Kidney (tissue), 14 donors: ENCODE results near the gene PPARA. TPM values are rescaled to one million over a fixed set of nuclear protein-coding genes. Genes with fewer than 3 reads are reported as not detected.

ENCODE experiments used
- DNase-seq, 5 donors: peaks; one replicate each; pipeline ENCODE4 v3.0.0-alpha.2; 2013 to 2020
- FAIRE-seq: peaks from 2 replicates; lab custom pipeline; 2012; peaks lifted over from hg19 to GRCh38; lab: Jason Lieb, UNC
- H3K27ac ChIP-seq, 2 donors: one replicate each; pipeline ENCODE4 v1.7.0; 2013; ENCODE audit warnings: low read depth in 2 of 2, low read length in 2 of 2, inconsistent platforms in 1 of 2
- H3K27me3 ChIP-seq: one replicate; pipeline ENCODE4 v1.7.1; 2013; ENCODE audit warnings: low read length, inconsistent platforms; ENCODE audit not compliant: control insufficient read depth, insufficient read depth
- H3K36me3 ChIP-seq, 3 donors: one replicate each; pipeline versions ENCODE4 v1.7.0 to v1.7.1; 2013; ENCODE audit warnings: low read length in 3 of 3, control low read depth in 1 of 3, inconsistent platforms in 1 of 3; ENCODE audit not compliant: insufficient read depth in 3 of 3, control insufficient read depth in 2 of 3
- H3K4me1 ChIP-seq, 3 donors: one replicate each; pipeline versions ENCODE4 v1.7.0 to v1.7.1; 2013; ENCODE audit warnings: low read length in 3 of 3, inconsistent platforms in 1 of 3, low read depth in 1 of 3; ENCODE audit not compliant: control insufficient read depth in 2 of 3, insufficient read depth in 2 of 3
- H3K4me3 ChIP-seq, 3 donors: one replicate each; pipeline versions ENCODE4 v1.7.0 to v1.8.1; 2013; ENCODE audit warnings: low read length in 3 of 3, control low read depth in 1 of 3, inconsistent platforms in 1 of 3
- H3K9ac ChIP-seq, 3 donors: one replicate each; pipeline versions ENCODE4 v1.7.0 to v1.7.1; 2013; ENCODE audit warnings: low read length in 3 of 3, control low read depth in 1 of 3, inconsistent platforms in 1 of 3
- H3K9me3 ChIP-seq, 3 donors: one replicate each; pipeline versions ENCODE4 v1.7.0 to v1.7.1; 2013; ENCODE audit warnings: low read length in 3 of 3, control low read depth in 1 of 3, inconsistent platforms in 1 of 3; ENCODE audit not compliant: control insufficient read depth in 2 of 3, insufficient read depth in 1 of 3
- CTCF ChIP-seq: IDR thresholded peaks from 3 replicates; pipeline ENCODE4 v1.5.1; 2012; ENCODE audit warnings: mild to moderate bottlenecking, moderate library complexity, borderline replicate concordance; ENCODE audit not compliant: insufficient read depth; ENCODE audit errors: extremely low read depth
- intact Hi-C: fragments of 100-400 bp; cut with DNase I; formaldehyde crosslinking; loops from one replicate; pipeline ENCODE4 v1.11.1; 2022
- polyA plus RNA-seq: library from polyadenylated mRNA; stranded (reverse); fragments of 350-450 nt; fragmentation: Illumina TruSeq; extraction: RNeasy Lipid Tissue Mini Kit (QIAGEN cat#74804); gene quantifications from one replicate; pipeline ENCODE4 v1.2.3, GENCODE V29; 2014; ENCODE audit warnings: low read depth, low replicate concordance; ENCODE audit not compliant: insufficient read depth
- total RNA-seq: library from RNA; stranded (reverse); fragmentation: NEBNext Ultra II Directional; extraction: Animal tissue kit (Norgen Biotek cat#: 25700); gene quantifications from one replicate; pipeline ENCODE4 v1.2.1, GENCODE V29; 2021
- donor health status: control.
- donor health status: control.
- donor health status: control.
- donor health status: control.
- donor health status: control.
- donor health status: DM: yes; HTN: yes; CAD: no.
- donor health status: Normal renal cell carcinoma (clear cell type).

PPARA gene
- total and polyA plus RNA-seq, 2 donors from 2014 or later: 15.8 to 36.8 TPM

DNA sequence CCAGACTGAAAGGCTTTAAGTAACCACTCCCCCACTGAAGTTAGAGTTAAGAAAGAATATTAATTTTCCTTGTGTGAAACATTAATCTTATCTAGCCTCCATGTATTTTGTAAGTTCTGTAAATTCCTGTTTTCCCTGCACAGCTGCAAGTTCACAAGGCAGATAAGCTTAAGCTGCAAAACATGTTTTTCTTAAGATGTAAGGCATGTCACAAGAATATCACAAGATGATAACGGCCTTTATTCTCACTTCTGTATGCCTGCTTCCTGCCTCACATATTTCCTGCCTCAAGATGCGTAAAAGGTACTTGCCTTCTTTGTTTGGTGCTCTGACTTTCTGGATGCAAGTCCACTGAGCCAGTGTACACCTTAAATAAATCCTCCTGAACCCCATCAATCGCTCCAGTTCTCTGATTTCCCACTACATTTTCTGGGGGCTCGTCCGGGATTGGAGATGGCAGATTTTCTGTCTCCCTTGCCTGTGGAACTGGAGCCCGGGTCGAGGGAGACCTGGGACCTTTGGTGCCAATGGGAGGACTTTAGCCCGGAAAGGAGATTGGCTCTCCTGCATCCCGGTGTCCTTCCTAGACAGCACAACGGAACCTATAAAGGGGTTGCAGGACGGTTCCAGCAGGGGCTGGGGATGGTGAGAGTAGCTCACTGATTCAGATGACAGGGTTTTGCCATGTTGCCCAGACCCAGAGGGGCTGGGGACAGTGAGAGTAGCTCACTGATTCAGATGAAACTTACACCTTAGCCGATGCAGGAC, 30.2 kb downstream of the PPARA start:
- intact Hi-C loops: no loop called here
- Histone ChIP-seq H3K36me3 (peaks cover 2 to 15% (median 11%) of the 10 kb centered on the region in 3 donors), H3K9me3 (peaks cover 3 to 12% (median 7%) of the 10 kb centered on the region in 3 donors), H3K27ac (no peak overlapping the region), H3K27me3 (no peaks in the 10 kb centered on the region), H3K4me3 (no peak overlapping the region), H3K9ac (no peak overlapping the region), H3K4me1 (no peaks in the 10 kb centered on the region)
- FAIRE-seq (no peak), DNase-seq (no peak)
- no peak for TF ChIP-seq CTCF

DNA sequence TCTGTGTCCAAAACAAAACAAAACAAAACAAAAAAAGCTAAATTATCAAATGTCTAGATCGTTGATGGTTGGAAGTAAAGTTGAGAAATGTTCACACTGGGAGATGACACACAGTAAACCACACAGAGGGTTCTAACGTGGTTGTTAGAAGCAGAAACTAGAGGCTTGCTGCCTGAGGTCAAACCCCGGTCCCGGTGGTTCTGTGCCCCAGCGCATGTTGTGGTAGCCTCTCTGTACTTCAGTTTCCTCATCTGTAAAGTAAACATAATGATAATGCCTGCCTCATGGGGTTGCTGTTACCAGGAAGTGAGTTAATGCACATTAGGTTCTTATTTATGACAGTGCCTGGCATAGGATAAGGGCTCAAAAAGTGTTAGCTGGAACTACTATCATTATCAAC, 33.4 kb downstream of the PPARA start:
- DNase-seq: no peak
- H3K4me1 ChIP-seq: peaks cover 0 to 4% (median 2%) of the 10 kb centered on the region in 3 donors
- intact Hi-C loops: no loop called here
- peaks cover 3 to 12% (median 5%) of the 10 kb centered on the region in 3 donors for H3K9me3 ChIP-seq
- H3K27me3 ChIP-seq: no peaks in the 10 kb centered on the region
- H3K36me3 ChIP-seq: peaks cover 2 to 21% (median 11%) of the 10 kb centered on the region in 3 donors
- H3K4me3 ChIP-seq: no peak overlapping the region
- TF ChIP-seq CTCF: no peak
- FAIRE-seq: no peak
- H3K27ac ChIP-seq: no peak overlapping the region
- no peak overlapping the region for H3K9ac ChIP-seq

- TF ChIP-seq CTCF: no peak
- peaks cover 0 to 12% (median 9%) of the 10 kb centered on the region in 3 donors for H3K4me1 ChIP-seq
- no peaks in the 10 kb centered on the region for H3K27me3 ChIP-seq
- no peak overlapping the region for H3K9ac ChIP-seq
- intact Hi-C loops: no loop called here
- FAIRE-seq: no peak
- no peak overlapping the region for H3K27ac ChIP-seq
- no peak overlapping the region for H3K4me3 ChIP-seq
- peaks cover 2 to 25% (median 12%) of the 10 kb centered on the region in 3 donors for H3K36me3 ChIP-seq
- peaks cover 2 to 12% (median 3%) of the 10 kb centered on the region in 3 donors for H3K9me3 ChIP-seq
- no peak for DNase-seq
Measured at GRCh38 chr22:46185283-46185682, 35.0 kb downstream of the PPARA start.
